A549 (cell line): ENCODE results near the gene ACSBG1.

Experiments used
- CTCF ChIP-seq: fragments of >200 bp; sonication (Bioruptor Twin); formaldehyde crosslinking; IDR thresholded peaks from 3 replicates; pipeline ENCODE4 v1.5.1; 2016
- ESRRA ChIP-seq: fragments of 150-350 bp; IDR thresholded peaks from 2 replicates; pipeline ENCODE4 v1.6.1; 2014; ENCODE audit warnings: mild to moderate bottlenecking, low read length, borderline replicate concordance
- KDM1A ChIP-seq: fragments of 200-600 bp; sonication (generic); IDR thresholded peaks from 2 replicates; pipeline ENCODE4 v1.6.1; 2016; ENCODE audit warnings: low read depth, mild to moderate bottlenecking
- MAFK ChIP-seq: fragments of 450-650 bp; IDR thresholded peaks from 2 replicates; pipeline ENCODE4 v1.6.1; 2014; ENCODE audit not compliant: partially characterized antibody
- MYC ChIP-seq: IDR thresholded peaks from 2 replicates; pipeline ENCODE4 v1.6.1; 2012; ENCODE audit warnings: mild to moderate bottlenecking, inconsistent platforms, low read length, improper control_type of control experiment, borderline replicate concordance
- NR3C1 ChIP-seq: fragments of >200 bp; sonication (Bioruptor Twin); formaldehyde crosslinking; IDR thresholded peaks from 3 replicates; pipeline ENCODE4 v1.6.1; 2017
- POLR2A ChIP-seq: IDR thresholded peaks from 2 replicates; pipeline ENCODE4 v1.6.1; 2012; ENCODE audit warnings: mild to moderate bottlenecking, low read length
- RAD21 ChIP-seq, 2 experiments: fragments of >200 bp in 1 of 2; sonication (Bioruptor Twin) in 1 of 2; formaldehyde crosslinking in 1 of 2; IDR thresholded peaks in 1 of 2; conservative IDR thresholded peaks in 1 of 2; 2 replicates in 1 of 2; 3 replicates in 1 of 2; pipeline ENCODE4 v1.6.1; 2012 to 2018; ENCODE audit warnings: inconsistent platforms in 1 of 2
- RNF2 ChIP-seq: fragments of 200-600 bp; sonication (generic); IDR thresholded peaks from 2 replicates; pipeline ENCODE4 v1.6.1; 2016; ENCODE audit warnings: low read depth, mild to moderate bottlenecking, antibody characterized with exemption, moderate library complexity, borderline replicate concordance
- TP53 ChIP-seq: fragments of 250-450 bp; sonication (Bioruptor Pico); IDR thresholded peaks from 2 replicates; pipeline ENCODE4 v1.5.0; 2021; ENCODE audit warnings: mild to moderate bottlenecking, moderate library complexity
- ZNF302 ChIP-seq: fragments of 250-450 bp; sonication (Bioruptor Pico); IDR thresholded peaks from 2 replicates; pipeline ENCODE4 v1.9.0; 2021; ENCODE audit warnings: inconsistent platforms, mild to moderate bottlenecking, moderate library complexity
- TF ChIP-seq, protein P1 (sequence below): fragments of 200-600 bp; sonication (generic); IDR thresholded peaks from 2 replicates; pipeline ENCODE4 v1.6.1; 2016; ENCODE audit warnings: antibody characterized with exemption, mild to moderate bottlenecking, moderate library complexity
- TF ChIP-seq, protein P2 (sequence below): fragments of 250-450 bp; sonication (Bioruptor Pico); IDR thresholded peaks from 2 replicates; pipeline ENCODE4 v1.5.0; 2021; ENCODE audit warnings: mild to moderate bottlenecking, moderate library complexity, borderline replicate concordance

- no peak for TF ChIP-seq TP53 (CRISPR knock-in tag)
- TF ChIP-seq ZNF302 (CRISPR knock-in tag) = no peak
- TF ChIP-seq, protein P1, sequence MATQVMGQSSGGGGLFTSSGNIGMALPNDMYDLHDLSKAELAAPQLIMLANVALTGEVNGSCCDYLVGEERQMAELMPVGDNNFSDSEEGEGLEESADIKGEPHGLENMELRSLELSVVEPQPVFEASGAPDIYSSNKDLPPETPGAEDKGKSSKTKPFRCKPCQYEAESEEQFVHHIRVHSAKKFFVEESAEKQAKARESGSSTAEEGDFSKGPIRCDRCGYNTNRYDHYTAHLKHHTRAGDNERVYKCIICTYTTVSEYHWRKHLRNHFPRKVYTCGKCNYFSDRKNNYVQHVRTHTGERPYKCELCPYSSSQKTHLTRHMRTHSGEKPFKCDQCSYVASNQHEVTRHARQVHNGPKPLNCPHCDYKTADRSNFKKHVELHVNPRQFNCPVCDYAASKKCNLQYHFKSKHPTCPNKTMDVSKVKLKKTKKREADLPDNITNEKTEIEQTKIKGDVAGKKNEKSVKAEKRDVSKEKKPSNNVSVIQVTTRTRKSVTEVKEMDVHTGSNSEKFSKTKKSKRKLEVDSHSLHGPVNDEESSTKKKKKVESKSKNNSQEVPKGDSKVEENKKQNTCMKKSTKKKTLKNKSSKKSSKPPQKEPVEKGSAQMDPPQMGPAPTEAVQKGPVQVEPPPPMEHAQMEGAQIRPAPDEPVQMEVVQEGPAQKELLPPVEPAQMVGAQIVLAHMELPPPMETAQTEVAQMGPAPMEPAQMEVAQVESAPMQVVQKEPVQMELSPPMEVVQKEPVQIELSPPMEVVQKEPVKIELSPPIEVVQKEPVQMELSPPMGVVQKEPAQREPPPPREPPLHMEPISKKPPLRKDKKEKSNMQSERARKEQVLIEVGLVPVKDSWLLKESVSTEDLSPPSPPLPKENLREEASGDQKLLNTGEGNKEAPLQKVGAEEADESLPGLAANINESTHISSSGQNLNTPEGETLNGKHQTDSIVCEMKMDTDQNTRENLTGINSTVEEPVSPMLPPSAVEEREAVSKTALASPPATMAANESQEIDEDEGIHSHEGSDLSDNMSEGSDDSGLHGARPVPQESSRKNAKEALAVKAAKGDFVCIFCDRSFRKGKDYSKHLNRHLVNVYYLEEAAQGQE = no peak
- TF ChIP-seq POLR2A = no peak
- TF ChIP-seq KDM1A = no peak
- no peak for TF ChIP-seq MAFK
- no peak for TF ChIP-seq CTCF
- TF ChIP-seq NR3C1 = no peak
- no peak for TF ChIP-seq RAD21 (conservative IDR thresholded peaks at IDR 0.05 in 1 of 2, IDR thresholded peaks at IDR 0.05 in 1 of 2)
- TF ChIP-seq MYC = no peak
- TF ChIP-seq RNF2 = no peak
- no peak for TF ChIP-seq ESRRA
- TF ChIP-seq, protein P2, sequence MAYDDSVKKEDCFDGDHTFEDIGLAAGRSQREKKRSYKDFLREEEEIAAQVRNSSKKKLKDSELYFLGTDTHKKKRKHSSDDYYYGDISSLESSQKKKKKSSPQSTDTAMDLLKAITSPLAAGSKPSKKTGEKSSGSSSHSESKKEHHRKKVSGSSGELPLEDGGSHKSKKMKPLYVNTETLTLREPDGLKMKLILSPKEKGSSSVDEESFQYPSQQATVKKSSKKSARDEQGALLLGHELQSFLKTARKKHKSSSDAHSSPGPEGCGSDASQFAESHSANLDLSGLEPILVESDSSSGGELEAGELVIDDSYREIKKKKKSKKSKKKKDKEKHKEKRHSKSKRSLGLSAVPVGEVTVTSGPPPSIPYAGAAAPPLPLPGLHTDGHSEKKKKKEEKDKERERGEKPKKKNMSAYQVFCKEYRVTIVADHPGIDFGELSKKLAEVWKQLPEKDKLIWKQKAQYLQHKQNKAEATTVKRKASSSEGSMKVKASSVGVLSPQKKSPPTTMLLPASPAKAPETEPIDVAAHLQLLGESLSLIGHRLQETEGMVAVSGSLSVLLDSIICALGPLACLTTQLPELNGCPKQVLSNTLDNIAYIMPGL (CRISPR knock-in tag) = no peak
Observed at GRCh38 chr15:78232951-78233350, 1.4 kb downstream of the ACSBG1 start.
